OCI-LY7 (cell line): ENCODE measurements around the gene SOBP.

Experiments used
- CTCF ChIP-seq: fragments of 200-600 bp; sonication (generic); conservative IDR thresholded peaks from 2 replicates; pipeline ENCODE4 v1.5.1; 2014; ENCODE audit warnings: mild to moderate bottlenecking, antibody characterized with exemption, low read length, moderate library complexity, mixed read lengths
- EZH2phosphoT487 ChIP-seq: fragments of 200-600 bp; sonication (generic); IDR thresholded peaks from 2 replicates; pipeline ENCODE4 v1.6.1; 2018; ENCODE audit warnings: low read depth, borderline replicate concordance, mild to moderate bottlenecking, mixed run types, antibody characterized with exemption, low read length, moderate library complexity, mixed read lengths

GRCh38 chr6:107550241-107550840, 60.4 kb downstream of the SOBP start:
- TF ChIP-seq CTCF (no peak), EZH2phosphoT487 (no peak)
